GM19372 (cell line): ENCODE results near the gene GRIK1.

ENCODE experiments used
- ATAC-seq: cut with Tn5 transposase; IDR thresholded peaks from one replicate; pipeline ENCODE4 v1.9.1; 2021; ENCODE audit warnings: mild to moderate bottlenecking, low read depth, moderate library complexity; ENCODE audit not compliant: unreplicated experiment

The GRIK1 gene

GRCh38 chr21:29834617-29835016 lies 105.2 kb downstream of the GRIK1 start:
- no peak for ATAC-seq

GRCh38 chr21:29832217-29832616 lies 107.6 kb downstream of the GRIK1 start:
- ATAC-seq, result no peak

- ATAC-seq, result no peak
These were observed 110.1 kb downstream of the GRIK1 start for GRCh38 chr21:29829564-29830275.

GRCh38 chr21:29827647-29828046 lies 112.1 kb downstream of the GRIK1 start:
- no peak for ATAC-seq

DNA sequence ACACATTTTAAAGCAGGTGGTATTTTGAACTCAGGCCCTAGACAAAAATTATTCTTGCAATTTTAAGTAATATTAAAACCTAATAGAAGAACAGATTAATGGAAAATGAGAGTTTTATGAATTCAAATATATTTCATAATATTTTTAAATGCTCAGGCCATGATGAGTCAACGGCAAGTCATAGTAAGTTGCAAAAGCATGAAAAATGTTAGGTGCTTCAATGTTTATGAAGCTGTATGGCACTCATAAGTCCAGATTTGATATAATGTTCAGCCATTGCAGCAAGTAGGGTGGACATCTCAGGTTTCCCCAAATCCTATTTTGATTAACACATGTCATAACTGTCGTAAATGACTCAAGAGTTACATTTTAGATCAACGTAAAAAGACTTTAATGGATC lies 112.6 kb downstream of the GRIK1 start:
- no peak for ATAC-seq

GRCh38 chr21:29826386-29826785 lies 113.4 kb downstream of the GRIK1 start:
- no peak for ATAC-seq

DNA sequence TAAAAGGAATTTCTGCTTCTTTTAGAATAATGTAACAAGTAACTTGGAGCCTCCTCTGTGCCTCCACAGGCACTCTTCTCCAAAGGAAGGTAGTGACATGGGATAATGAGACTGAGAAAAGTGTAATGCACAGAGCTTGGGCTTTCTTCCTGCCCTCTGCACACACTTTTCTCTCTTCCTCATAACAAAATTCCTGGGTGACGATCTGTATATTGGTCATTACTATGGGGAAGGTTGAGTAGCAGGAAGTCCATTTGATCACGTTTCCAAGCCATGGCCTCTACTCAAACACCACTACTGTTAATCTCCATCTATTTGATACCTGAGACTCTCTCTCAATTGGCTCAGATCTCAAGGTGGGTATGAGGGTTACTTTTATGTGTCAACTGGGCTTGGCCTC lies 113.9 kb downstream of the GRIK1 start:
- ATAC-seq, result no peak

- ATAC-seq, result no peak
These were observed 114.5 kb downstream of the GRIK1 start for GRCh38 chr21:29825345-29825744.

GRCh38 chr21:29822064-29822463 lies 117.7 kb downstream of the GRIK1 start:
- ATAC-seq, result no peak

DNA sequence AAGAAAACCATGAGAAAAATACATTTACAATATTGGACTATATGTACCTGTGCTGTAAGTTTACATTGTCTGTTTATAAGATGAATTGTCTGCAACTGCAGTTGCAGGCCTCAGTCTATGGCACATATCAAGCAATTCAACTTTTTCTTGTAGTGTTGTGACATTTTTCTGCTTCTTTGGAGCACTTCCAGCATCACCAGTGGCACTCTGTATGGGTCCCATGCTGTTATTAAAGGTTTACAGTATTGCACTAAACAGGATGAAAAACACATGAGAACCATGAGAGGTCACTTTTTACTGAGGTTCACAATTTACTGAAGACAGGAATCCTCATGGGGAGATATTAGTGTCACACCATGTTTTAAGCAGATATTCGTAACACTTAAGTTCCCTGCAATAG lies 118.6 kb downstream of the GRIK1 start:
- ATAC-seq, result no peak

DNA sequence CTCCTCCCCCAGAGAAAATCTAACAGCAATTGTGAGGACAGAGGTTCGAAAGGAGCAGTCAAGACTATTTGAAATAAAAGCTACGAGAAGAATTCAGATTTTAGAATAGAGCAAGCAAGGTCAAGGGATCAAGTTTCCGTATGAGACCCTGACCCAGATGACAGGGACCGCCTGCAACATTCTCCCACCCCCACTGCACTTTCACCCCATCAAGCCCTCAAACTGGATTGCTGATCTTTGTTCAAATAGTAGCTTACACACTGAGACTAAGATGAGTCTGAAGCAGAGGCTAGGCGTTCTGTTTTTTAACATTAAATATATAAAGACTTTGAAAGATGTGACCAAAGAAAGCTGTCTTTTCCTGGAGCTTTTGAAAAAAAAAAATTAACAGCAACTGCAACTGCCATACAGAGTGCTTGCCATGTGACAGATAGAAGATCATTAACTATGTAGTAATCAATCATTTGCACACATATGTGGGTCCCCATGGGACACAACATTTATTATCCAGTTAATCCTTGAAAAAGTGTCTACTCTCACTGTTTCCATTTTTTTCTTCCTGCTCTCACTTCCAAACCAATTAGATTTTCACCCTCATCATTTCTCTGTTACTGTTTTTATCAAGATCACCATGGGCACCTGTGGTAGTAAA lies 120.0 kb downstream of the GRIK1 start:
- no peak for ATAC-seq

DNA sequence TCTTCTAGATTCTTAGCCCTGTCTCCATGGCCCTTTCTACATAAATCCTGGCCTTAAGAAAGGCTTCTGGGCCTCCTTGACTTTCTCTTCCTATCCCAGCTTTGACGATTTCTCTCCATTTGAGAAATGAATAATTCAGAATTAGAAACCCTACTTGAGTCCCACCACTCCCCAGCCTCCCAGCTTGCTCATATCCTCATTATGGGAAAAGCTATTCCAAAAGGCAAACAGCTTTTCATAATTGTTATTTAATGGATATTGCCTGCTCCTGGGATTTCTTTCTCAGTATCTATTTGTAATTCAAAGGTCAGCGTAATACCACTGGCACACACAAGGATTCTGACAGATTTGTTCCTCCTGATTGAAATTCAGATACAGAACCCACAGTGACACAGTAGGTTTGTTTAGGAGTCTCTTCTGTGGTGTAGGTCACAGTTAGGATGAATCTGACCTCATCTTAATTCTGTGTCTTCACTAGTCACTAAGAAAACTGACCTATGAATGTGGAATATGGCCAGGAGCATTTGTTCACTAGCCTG lies 121.3 kb downstream of the GRIK1 start:
- ATAC-seq, result no peak

GRCh38 chr21:29817450-29817849 lies 122.3 kb downstream of the GRIK1 start:
- no peak for ATAC-seq

DNA sequence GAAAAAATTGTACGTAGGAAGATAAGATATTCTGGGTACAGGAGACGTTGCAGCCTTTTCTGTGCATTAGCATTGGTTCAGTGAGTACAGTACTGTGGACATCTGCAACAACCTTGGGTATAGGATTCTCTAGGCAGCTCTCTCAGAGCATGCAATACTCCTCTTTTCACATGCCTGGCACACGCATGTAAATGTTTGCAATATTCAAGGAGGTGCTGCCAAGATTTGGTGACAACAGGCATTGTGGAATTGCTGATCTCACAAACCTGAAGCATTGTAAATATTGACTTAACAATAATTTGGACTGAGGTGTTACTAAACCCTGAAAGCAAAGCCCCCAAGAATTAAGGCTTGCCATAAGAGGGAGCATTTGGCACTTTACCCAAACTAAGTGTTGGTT lies 126.8 kb downstream of the GRIK1 start:
- ATAC-seq, result no peak

- no peak for ATAC-seq
These were observed 128.9 kb downstream of the GRIK1 start for GRCh38 chr21:29810871-29811270.

DNA sequence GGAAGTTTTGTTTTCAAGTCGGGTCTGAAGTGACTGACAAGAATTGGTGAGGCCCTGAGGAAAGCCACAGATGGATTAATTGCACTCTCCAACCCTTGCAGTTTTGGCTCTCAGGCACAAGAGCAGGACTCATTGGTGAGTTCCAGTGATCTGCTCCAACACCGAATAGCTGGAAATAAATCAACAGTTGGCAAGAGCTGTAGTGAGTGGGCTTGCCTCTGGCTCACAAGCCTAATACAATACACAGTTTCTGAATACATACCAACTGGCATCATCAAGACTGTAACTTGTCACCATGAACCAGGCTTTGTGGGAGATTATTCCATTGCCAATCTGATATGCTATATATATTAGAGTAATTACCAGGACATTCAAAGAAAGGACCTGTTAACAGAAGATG lies 131.6 kb downstream of the GRIK1 start:
- ATAC-seq, result no peak

DNA sequence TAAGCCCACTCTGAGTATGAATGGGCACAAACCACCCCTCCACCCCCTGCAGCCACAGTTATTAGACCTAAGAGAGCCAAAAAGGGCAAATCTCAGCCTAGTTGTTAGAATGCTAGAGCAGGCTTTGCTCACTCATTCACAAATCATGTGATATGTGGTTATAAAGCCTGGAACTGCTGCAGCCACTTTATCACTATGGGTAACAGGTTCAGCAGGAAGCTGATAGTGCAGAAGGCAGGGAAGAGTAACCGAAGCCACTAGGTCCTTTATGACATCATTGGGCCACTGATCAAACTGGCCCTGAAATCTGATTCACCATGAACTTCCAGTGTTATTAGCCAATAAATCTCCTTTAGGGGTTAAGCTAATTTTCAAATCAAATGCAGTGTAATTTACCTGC lies 134.7 kb downstream of the GRIK1 start:
- no peak for ATAC-seq

- no peak for ATAC-seq
These were observed 136.6 kb downstream of the GRIK1 start for GRCh38 chr21:29803191-29803590.

DNA sequence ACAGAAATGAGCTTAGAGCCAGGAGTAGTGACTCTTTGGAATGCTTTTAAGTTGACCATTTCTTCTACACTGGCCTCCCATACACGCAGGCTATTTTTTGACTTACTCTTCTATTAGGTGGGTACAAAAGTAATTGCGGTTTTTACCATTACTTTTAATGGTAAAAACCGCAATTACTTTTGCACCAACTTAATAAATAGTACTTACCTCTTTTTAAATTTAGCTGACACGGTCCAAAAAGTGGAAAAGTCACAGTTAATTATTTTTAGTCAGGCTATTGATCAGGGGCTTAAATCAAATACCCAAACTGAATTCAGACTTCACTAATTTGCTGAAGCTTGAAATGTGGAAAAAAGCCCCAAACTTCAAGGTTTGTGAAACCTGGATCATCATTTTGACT lies 138.7 kb downstream of the GRIK1 start:
- ATAC-seq, result no peak

DNA sequence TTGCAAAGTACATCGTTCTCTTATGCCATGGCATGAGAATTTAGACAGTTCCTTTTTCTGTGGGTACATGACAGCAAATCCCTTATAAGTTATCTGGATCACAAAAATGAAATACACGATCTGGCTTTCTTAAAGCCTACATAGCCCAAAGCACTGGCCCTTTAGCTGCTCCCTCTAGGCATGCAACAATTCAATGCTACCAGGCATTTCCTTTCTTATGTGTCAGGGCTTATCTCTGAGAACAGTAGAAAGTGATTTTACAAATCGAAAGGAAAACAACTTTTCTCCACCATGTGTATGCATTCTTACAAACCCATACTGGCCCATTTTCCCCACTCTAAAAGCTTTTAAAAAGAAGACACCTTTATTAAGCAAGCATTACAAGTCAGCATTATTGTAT lies 139.7 kb downstream of the GRIK1 start:
- ATAC-seq, result no peak

DNA sequence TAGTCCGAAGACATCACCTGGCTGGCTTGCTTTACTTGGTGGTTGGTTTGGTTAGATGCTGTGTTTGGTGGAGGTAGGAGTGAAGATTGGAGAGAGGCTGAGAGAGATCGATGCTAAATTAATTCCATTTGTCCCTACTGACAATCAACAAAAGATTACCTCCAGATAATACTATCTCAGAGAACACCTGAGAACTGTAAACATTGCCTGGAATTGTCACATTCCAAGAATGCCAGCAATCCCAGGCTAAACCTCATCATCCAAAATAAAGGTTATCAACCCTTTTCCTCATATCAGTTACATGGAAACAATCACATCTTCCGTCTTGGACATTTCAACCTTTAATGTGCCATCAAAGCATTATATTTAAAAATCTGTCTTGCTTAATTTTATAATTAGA lies 141.0 kb downstream of the GRIK1 start:
- ATAC-seq, result no peak

- ATAC-seq, result no peak
These were observed 142.6 kb downstream of the GRIK1 start for GRCh38 chr21:29797155-29797554.
